GM18909 (cell line): Measurements from ENCODE around the gene PLEKHA8.
A peak's percentile ranks its signal among the peaks of the same experiment; 100 is the strongest.
"Not testable (repeated sequence)": the region's sequence is repeated elsewhere in the genome, so short reads cannot be mapped to it uniquely, and the experiment has no call there.

Source experiments
- ATAC-seq: cut with Tn5 transposase; IDR thresholded peaks from one replicate; pipeline ENCODE4 v1.9.1; 2021; ENCODE audit warnings: mild to moderate bottlenecking; ENCODE audit not compliant: unreplicated experiment, poor library complexity

PLEKHA8 gene

DNA sequence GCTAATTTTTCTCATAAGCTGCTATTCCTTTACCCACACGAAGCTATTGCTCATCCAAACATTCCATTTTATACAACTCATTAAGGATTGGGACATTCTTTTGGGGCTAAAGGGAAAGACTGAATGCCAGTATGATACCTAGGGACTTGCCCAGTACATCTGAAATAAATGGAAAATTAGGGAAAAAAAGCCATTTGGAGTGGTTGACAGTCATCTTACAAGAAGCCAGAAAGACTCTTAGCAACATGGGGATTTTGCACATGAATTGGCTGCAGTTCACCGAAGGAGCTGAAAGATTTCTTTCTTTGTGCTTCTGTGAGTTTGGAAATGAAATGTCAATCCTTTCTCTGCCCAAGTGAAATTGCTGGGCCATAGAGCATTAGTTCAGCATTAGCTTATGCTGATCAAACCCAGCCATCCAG is 63.3 kb downstream of the PLEKHA8 start:
- ATAC-seq: no peak

DNA sequence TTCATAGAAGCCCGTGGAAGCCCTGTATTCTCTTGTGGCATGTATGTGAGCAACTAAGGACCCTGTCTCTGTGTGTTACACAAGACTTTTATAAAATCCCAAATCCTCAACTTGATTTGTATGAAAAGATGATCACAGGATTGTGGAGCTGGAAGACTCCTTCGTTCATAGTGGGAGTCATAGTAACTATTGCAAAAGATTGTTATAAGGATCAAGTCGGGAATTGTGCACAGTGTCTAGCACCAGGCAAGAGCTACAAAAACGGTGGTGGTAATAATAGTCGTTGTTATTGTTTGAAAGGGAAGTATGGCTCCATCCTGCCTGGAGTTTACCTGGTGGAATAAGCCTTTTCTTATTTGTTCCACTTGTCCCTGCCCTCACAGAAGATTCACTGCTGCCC is 63.8 kb downstream of the PLEKHA8 start:
- ATAC-seq: no peak

DNA sequence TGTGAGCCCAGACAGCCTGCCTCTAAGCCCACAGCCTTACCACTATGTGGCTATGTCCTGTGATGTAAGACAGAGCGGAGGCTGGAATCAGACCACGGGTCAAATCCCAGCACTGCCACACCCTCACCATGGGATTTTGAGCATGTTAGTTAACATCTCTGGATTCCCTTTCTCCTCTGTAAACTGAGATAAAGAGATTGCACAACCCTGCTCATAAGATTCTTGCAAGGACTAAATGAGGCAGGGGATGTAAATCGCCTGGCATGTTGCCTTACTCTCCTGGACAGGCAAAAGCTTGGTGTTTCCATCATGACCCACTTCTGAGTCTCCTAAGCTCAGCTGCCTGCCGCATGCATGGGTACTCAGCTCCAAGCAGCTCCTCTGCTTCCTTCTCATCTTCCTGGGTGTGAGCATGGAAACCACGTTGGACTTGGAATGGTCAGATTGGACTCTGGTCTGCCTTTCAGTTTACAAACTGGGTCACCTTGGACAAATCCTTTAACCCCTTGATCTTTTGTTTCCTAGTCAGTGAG is 65.3 kb downstream of the PLEKHA8 start:
- no peak for ATAC-seq

DNA sequence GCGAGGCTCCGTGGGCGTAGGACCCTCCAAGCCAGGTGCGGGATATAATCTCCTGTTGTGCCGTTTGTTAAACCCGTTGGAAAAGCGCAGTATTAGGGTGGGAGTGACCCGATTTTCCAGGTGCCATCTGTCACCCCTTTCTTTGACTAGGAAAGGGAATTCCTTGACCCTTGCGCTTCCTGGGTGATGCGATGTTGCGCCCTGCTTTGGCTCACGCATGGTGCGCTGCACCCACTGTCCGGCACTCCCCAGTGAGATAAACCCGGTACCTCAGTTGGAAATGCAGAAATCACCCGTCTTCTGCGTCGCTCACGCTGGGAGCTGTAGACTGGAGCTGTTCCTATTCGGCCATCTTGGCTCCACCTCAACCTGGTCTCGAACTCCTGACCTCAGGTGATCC is 70.4 kb downstream of the PLEKHA8 start:
- not testable (repeated sequence) for ATAC-seq

DNA sequence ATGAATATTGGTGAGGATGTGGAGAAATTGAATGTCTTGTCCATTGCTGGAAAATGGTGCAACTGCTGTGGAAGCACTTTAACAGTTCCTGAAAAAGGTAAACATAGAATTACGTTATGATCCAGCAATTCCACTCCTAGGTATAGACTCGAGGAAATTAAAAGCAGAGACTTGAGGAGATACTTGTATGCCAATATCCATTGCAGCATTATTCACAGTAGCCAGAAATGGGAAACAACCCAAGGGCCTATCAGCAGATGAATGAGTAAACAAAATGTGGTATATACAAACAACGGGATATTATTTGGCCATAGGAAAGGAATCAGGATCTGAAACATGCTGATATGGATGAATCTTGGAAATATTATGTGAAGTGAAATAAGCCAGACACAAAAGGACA is 74.1 kb downstream of the PLEKHA8 start:
- ATAC-seq: no peak

DNA sequence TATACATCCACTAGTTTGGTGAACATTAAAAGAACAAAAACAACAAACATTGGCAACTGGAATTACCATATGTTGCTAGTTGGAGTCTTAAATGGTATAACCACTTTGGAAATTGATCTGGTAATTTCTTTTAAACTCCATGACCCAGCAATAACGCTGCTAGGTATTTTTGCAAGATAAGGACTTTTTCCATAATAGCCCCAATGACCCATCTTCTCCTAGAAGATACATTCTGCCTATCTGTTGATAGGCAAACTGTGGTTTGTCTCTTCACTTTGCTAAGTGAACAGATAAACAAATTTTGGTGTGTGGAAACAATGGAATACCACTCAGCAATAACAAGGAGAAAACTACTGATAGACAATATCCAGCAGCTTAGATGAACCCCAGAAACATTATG is 75.9 kb downstream of the PLEKHA8 start:
- no peak for ATAC-seq

DNA sequence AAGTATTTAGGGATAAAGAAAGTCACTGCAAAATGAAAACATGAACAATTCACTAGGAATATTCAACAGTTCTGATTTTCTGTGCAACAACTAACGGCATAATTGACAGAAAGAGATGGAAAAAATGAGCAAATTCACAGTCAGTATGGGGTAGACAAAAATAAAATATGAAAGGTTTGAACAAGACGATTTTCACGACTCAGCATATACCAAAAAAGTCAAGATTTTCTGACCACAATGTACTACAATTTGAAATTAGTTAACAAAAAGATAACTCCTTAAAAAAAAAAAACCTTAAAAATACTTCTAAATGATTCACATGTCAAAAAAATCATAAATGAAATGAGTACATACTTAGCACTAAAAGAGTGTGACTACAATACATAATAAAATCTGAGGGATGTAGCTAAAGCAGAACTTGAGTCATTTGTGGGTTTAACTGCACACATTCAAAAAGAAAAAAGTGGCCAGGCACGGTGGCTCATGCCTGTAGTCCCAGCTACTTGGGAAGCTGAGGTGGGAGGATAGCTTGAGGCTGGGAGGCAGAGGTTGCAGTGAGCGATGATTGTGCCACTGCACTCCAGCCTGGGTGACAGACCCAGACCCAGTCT is 84.0 kb downstream of the PLEKHA8 start:
- ATAC-seq: no peak

DNA sequence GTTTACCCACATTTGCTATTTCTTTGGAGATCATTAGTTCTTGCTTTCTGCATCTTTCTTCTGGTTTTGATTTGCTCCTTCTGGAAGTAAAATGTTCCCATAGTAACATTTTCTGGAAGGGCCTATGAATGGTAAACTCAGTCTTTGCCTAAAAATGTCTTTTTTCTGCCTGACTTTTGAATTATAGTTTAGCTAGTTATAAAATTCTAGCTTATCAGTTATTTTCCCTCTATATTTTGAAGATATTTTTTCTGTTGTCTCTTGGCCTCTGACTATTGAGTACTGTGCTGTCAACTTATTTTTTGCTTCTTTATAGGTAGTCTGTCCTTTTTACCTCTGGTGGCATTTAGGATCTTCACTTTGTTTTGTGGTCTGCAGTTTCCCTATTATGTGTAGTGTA is 84.9 kb downstream of the PLEKHA8 start:
- no peak for ATAC-seq

DNA sequence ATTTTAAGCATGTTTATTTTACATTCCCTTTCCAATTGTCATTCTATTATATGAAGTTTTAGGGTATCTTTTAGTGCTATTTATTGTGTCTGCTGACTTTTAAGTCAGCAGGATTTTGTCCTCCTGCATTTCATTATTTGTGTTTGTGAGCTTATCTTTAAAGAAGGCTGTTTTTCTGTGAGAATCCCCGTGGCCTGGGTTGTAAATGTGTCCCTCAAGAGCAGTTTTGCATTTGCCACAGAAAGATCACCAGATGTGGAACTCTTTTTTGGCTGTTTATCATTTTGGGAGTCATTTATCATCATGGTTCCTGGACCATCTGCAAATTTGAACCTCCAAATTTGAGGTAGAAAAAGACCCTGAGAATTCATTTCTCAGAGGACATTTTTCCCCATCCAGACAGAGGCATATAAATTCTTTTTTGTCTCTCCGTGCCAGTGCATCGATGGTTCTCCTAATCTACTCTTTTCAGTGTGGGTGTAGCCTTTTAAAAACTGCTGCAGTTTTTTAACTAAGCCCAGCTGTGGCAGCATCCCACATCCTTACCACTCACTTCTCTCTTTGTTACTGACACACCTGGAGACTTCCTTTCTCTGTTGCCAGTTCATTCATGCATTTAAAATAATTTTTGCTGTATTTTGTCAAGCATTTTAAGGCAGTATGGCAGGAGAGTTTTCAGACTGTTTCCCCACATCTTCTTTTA is 86.5 kb downstream of the PLEKHA8 start:
- no peak for ATAC-seq

DNA sequence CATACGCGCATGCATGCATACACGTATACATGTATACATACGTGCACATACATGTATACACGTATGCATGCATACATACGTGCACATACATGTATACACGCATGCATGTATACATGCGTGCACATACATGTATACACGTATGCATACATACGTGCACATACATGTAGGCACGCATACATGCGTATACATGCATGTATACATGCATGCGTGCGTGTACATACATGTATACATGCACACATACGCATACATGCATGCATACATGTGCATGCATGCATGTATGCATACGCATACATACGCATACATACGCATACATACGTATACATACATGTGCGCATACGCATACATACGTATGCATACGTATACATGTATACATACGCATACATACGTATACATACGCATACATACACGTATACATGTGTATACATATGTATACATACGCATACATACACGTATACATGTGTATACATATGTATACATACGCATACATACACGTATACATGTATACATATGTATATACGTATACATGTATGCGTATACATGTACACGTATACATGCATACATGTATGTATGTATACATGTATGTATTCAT is 87.6 kb downstream of the PLEKHA8 start:
- no peak for ATAC-seq

DNA sequence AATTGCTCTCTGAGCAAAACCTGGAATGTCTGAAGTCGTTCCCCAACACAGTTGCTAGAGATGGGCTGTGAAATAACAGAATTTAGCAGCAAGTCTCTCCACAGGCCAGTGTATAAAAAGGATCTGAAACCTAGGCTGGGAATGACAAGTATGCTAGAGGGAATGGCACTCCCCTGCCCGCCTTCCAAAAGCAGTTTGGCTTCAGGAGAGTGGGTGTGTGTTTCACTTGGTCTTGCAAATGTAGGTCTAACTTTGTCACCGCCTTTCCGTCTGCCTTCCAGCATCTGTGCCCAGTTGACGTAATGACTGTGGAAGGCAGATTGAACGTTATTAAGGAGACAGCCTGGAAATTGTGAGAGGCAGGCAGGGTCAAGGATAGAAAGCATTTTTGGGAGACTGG is 88.6 kb downstream of the PLEKHA8 start:
- no peak for ATAC-seq

DNA sequence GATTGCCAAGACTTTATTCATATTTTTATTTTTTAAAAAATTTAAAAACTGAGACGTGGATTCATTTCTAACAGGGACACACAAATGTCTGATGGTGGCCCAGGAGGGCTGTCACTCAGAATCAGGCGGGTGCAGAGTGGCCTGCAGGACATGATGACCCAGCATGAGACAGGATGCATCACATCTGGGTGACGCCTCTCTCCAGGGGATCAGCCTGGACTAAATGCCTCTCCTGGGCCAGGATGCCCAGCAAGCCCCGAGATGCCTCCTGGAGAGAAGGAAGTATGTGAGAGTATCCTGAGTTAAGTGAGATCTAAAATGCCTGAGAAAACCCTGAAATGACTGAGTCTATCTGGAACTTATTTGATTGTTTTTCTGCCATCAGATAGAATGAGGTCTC is 89.7 kb downstream of the PLEKHA8 start:
- no peak for ATAC-seq

DNA sequence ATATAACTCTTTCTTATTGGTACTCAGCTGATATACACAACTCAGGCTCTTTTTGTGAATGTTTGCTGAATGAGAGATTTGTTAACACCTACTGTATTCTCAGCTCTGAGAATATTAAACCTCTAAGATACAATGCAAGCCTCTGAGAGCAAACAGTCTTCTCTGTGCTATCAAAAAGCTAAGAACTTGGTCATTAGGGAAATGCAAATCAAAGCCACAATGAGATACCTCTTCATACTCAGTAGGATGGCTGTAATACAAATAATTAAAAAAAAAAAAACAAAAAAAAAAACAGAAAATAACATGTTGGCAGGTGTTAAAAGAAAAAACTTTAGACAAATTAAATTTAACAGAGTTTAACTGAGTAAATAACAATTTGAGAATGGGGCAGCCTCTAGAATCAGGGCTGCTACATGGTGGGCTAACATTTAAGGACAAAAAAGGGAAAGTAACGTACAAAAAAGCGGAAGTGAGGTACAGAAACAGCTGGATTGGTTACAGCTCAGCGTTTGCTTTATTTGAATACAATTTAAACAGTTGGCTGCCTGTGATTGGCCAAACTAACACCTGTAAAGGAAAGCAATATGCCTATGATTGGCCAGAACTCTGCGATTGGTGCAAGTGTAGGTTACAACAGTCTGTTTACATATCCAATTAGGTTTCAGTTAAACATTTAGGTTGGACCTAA is 91.8 kb downstream of the PLEKHA8 start:
- no peak for ATAC-seq

DNA sequence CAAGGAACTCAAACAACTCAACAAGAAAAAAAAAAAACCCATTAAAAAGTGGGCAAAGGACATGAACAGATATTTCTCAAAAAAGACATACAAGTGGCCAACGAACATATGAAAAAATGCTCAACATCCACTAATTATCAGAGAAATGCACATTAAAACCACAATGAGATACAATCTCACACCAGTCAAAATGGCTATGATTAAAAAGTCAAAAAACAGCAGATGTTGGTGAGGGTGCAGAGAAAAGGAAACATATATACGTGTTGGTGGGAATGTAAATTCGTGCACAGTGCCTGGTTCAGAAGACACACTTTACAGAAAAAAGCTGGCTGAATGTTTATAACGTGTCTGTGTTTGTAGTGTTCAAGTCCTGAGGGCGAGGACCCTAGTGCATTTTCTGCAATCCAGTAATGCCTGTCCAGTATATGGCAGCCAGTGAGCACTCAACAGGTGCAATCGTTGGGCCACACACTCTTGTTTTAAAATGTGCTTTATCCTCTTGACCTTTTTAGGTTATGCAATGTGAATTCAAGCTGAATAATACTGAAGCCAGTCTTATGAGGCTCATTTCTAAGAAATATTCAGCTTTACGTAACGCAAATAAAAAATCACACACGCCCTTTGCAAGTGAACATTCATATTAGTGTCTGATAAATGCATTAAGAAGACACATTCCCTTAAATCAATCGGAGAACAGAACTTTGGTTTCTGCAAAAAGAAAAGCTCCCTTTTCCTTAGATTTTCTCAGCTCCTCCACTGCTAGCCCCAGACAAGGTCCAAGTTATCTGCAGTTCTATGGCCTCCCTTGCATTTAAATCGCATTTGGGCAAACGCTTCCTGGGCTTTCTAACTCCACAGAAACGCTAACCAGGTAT is 105.8 kb downstream of the PLEKHA8 start:
- ATAC-seq: no peak

DNA sequence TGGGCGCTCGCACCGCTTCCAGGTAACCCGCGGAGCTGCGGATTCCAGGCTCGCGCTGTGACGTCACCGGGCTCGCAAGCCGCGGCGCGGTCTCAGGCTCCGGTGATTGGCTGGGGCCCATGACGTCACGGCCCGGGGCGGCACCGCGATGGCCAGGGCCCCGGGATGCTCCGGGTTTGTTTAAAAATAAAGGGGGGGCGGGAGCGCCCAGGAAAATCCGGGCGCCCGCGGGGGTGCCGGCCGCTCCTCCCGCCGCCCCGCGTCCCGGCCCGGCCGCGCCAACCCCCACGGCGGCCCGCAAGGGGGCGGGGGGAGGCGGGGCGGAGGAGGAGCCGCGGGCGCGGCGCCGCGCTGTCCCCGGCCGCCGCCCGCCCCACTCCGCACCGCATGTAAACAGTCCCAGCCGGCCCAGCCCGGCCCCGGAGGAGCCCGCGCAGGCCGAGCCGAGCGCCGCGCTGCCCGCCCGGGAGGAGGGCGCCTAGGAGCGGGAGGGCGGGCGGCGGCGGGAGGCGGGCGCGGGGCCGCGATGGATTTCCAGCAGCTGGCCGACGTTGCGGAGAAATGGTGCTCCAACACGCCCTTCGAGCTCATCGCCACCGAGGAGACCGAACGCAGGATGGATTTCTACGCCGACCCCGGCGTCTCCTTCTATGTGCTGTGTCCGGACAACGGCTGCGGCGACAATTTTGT is 106.5 kb downstream of the PLEKHA8 start, which contains the start of gene MTURN:
Gene MTURN, plus strand, starts transcription at position 376 of the 690 bp plus-strand sequence. Its CDS starts 151 bp downstream, at position 527.
- ATAC-seq: peak; percentile 84

DNA sequence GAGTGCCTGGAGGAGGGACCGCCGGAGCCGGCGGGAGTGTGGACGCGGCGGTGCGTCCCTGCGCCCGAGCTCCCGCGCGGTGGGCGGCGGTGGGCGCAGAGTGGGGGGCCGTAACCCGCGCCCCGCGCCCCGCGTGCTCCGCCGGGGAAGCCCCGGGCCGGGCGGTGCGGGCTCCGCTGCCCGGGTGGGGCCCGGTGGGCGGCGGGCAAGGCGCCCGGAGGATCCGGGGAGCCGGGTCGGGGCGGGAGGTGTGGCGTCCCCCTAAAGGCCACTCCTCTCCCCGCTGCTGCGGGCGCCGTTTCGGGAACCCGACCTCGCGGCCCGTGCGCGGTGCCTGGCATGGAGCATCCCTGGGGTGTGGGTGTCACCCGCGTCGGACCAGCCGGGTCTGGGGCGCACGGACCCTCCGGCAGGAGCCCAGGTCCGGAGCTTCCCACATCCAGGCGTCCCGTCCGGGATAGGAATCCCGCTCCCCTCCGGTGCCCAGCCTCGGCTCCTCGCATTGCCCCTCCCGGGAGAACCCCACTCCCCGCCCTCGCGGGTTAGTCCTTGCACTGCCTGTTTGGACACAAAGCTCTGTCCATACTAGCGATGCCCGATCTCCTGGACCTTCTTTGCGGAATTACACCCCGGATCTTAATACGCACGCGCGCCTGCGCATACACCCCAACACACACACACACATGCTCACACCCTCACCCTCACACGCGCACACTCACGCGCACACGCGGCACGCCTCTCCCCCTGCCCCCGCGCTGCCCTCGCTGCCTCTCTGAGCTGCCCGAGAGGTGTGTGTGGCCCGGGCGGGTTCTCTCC is 107.3 kb downstream of the PLEKHA8 start:
- peak; percentile 30 for ATAC-seq

DNA sequence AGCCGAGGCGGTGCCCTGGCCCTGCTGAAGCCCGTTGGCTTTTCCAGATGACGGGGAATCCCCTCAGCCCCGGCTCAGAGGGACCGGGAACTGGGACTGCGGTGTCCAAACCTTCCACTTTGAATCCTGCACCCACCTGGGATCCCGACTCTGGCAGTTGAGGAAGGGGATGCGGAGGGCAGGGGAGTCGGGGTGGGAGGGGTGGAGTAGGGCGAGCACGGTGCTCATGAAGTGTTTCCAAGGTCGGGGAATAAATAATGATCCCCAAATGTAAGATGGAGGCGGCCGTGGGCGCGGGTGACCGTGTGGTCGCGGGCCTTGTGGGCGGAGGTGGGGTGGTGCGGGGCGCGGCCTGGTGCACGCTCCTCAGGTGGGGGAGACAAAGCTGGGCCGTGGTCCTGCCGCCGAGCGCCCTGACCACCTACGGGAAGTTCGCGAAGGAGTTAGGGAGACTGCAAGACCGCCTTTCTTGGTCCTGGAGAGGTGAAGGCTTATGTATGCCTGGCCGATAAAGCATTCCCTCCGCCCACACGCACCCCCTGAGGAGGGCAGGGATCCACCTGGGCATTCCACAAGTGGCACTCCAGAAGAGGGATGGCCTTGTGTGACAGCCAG is 108.0 kb downstream of the PLEKHA8 start:
- no peak for ATAC-seq
